Keratinocyte (primary cell): Measurements from ENCODE around the gene ATIC. TPM values are rescaled to one million over a fixed set of nuclear protein-coding genes. Genes with fewer than 3 reads are reported as not detected.

Experiments
- DNase-seq: peaks from one replicate; pipeline ENCODE4 v3.0.0-alpha.2; 2011; ENCODE audit warnings: low read depth, missing footprints, low spot score
- FAIRE-seq: peaks from 2 replicates; lab custom pipeline; 2011; peaks lifted over from hg19 to GRCh38; lab: Jason Lieb, UNC
- H2AFZ ChIP-seq: 2 replicates; pipeline ENCODE4 v1.6.0; 2012; ENCODE audit warnings: low read length, control low read depth, inconsistent platforms; ENCODE audit not compliant: control insufficient read depth
- H3K27ac ChIP-seq: 2 replicates; pipeline ENCODE4 v1.5.1; 2011; ENCODE audit warnings: low read length; ENCODE audit not compliant: control insufficient read depth, insufficient read depth
- H3K27me3 ChIP-seq: 3 replicates; pipeline ENCODE4 v1.6.0; 2011; ENCODE audit warnings: low read length; ENCODE audit not compliant: control insufficient read depth, insufficient read depth; ENCODE audit errors: extremely low read depth
- H3K36me3 ChIP-seq, 2 experiments: 2 replicates in 1 of 2; 3 replicates in 1 of 2; pipeline ENCODE4 v1.5.1; 2011; ENCODE audit warnings: low read length in 2 of 2, mild to moderate bottlenecking in 1 of 2; ENCODE audit not compliant: control insufficient read depth in 2 of 2, insufficient read depth in 2 of 2; ENCODE audit errors: extremely low read depth in 1 of 2
- H3K4me1 ChIP-seq: 3 replicates; pipeline ENCODE4 v1.5.1; 2011; ENCODE audit warnings: low read length; ENCODE audit not compliant: control insufficient read depth, insufficient read depth; ENCODE audit errors: extremely low read depth
- H3K4me2 ChIP-seq: 3 replicates; pipeline ENCODE4 v1.6.0; 2011; ENCODE audit warnings: low read depth, low read length; ENCODE audit not compliant: control insufficient read depth, insufficient read depth; ENCODE audit errors: extremely low read depth
- H3K4me3 ChIP-seq, 3 experiments: fragments of 200-600 bp in 1 of 3; sonication (generic) in 1 of 3; 2 replicates in 2 of 3; 3 replicates in 1 of 3; pipeline ENCODE4 v1.5.1; 2011 to 2016; ENCODE audit warnings: low read length in 3 of 3, mild to moderate bottlenecking in 3 of 3, control low read depth in 2 of 3, inconsistent platforms in 1 of 3, low read depth in 1 of 3, mixed read lengths in 1 of 3, mixed run types in 1 of 3, moderate library complexity in 1 of 3; ENCODE audit not compliant: control insufficient read depth in 2 of 3, insufficient read depth in 2 of 3; ENCODE audit errors: extremely low read depth in 1 of 3
- H3K79me2 ChIP-seq: 2 replicates; pipeline ENCODE4 v1.6.0; 2012; ENCODE audit warnings: low read length; ENCODE audit not compliant: control insufficient read depth, insufficient read depth
- H3K9ac ChIP-seq: 3 replicates; pipeline ENCODE4 v1.6.0; 2011; ENCODE audit warnings: low read length; ENCODE audit not compliant: control insufficient read depth, insufficient read depth; ENCODE audit errors: extremely low read depth
- H3K9me1 ChIP-seq: 3 replicates; pipeline ENCODE4 v1.6.0; 2011; ENCODE audit warnings: low read length; ENCODE audit not compliant: control insufficient read depth, insufficient read depth; ENCODE audit errors: extremely low read depth
- H3K9me3 ChIP-seq: 2 replicates; pipeline ENCODE4 v1.5.1; 2012; ENCODE audit warnings: low read depth, low read length; ENCODE audit not compliant: control insufficient read depth
- H4K20me1 ChIP-seq: 3 replicates; pipeline ENCODE4 v1.6.0; 2011; ENCODE audit warnings: low read length; ENCODE audit not compliant: control insufficient read depth, insufficient read depth; ENCODE audit errors: extremely low read depth
- CTCF ChIP-seq, 3 experiments: IDR thresholded peaks in 1 of 3; conservative IDR thresholded peaks in 1 of 3; optimal IDR thresholded peaks in 1 of 3; 2 replicates in 2 of 3; 3 replicates in 1 of 3; pipeline versions ENCODE3 to v1.5.1; 2011; ENCODE audit warnings: low read length in 3 of 3, mild to moderate bottlenecking in 3 of 3, moderate library complexity in 2 of 3, control low read depth in 1 of 3, inconsistent platforms in 1 of 3; ENCODE audit not compliant: insufficient read depth in 2 of 3; ENCODE audit errors: extremely low read depth in 1 of 3
- EZH2 ChIP-seq: IDR thresholded peaks from one replicate; pipeline ENCODE4 v1.6.1; 2012; ENCODE audit warnings: inconsistent platforms, mild to moderate bottlenecking, low read length, moderate library complexity
- dilution Hi-C: fragments of 300-500 bp; cut with MboI; formaldehyde crosslinking; loops from one replicate; pipeline ENCODE4 v1.7.0; 2020; ENCODE audit warnings: low sequenced_read_pairs; ENCODE audit not compliant: extremely low pct_ligation_motif_present
- polyA plus RNA-seq, 5 experiments: library from polyadenylated mRNA; depleted of rRNA in 3 of 5; stranded (reverse) in 3 of 5; stranded (forward) in 1 of 5; unstranded in 1 of 5; fragments of >200 nt; gene quantifications; 1 replicate in 1 of 5; 2 replicates in 3 of 5; 3 replicates in 1 of 5; pipeline versions ENCODE4 v1.2.1 to v1.2.3, GENCODE V29; 2011 to 2012; ENCODE audit warnings: missing spikeins in 2 of 5, low read depth in 1 of 5, low replicate concordance in 1 of 5

Gene ATIC
- polyA plus RNA-seq, 1 donor (not counting 4 experiments of a cell fraction or from before 2014, with no cell fraction given) = 110 TPM

- no peak for TF ChIP-seq CTCF (optimal IDR thresholded peaks at IDR 0.05 in 1 of 3, IDR thresholded peaks at IDR 0.05 in 1 of 3, conservative IDR thresholded peaks at IDR 0.05 in 1 of 3; ENCODE audit: extremely low read depth in 1 of 3, insufficient read depth in 2 of 3, low read length in 3 of 3)
- TF ChIP-seq EZH2 = no peak
- H3K4me1 ChIP-seq = no peaks in the 10 kb centered on the region
- no peaks in the 10 kb centered on the region for H3K9me3 ChIP-seq
- H3K4me2 ChIP-seq = no peak overlapping the region
- H3K4me3 ChIP-seq = no peak overlapping the region
- no peak overlapping the region for H2AFZ ChIP-seq
- DNase-seq (no peak), FAIRE-seq (no peak)
- H3K9ac ChIP-seq = no peak overlapping the region
- H3K27me3 ChIP-seq = no peaks in the 10 kb centered on the region
- no peak overlapping the region for H3K27ac ChIP-seq
- no peaks in the 10 kb centered on the region for H4K20me1 ChIP-seq
- no peaks in the 10 kb centered on the region for H3K9me1 ChIP-seq
- no peaks in the 10 kb centered on the region for H3K79me2 ChIP-seq
- peaks cover 0 to 33% of the 10 kb centered on the region in 2 experiments for H3K36me3 ChIP-seq
- dilution Hi-C loops = no loop called here
These were observed 80.3 kb downstream of the ATIC start for GRCh38 chr2:215392164-215392563.

- peaks cover 0 to 34% of the 10 kb centered on the region in 2 experiments for H3K36me3 ChIP-seq
- H2AFZ ChIP-seq = no peak overlapping the region
- H3K9me3 ChIP-seq = no peaks in the 10 kb centered on the region
- no peak overlapping the region for H3K9ac ChIP-seq
- H3K27me3 ChIP-seq = no peaks in the 10 kb centered on the region
- no peak overlapping the region for H3K27ac ChIP-seq
- H3K9me1 ChIP-seq = no peaks in the 10 kb centered on the region
- H3K4me1 ChIP-seq = no peaks in the 10 kb centered on the region
- DNase-seq (no peak), FAIRE-seq (no peak)
- no peak overlapping the region for H3K4me3 ChIP-seq
- TF ChIP-seq EZH2 (no peak), CTCF (optimal IDR thresholded peaks at IDR 0.05 in 1 of 3, IDR thresholded peaks at IDR 0.05 in 1 of 3, conservative IDR thresholded peaks at IDR 0.05 in 1 of 3; ENCODE audit: extremely low read depth in 1 of 3, insufficient read depth in 2 of 3, low read length in 3 of 3) (no peak)
- no peak overlapping the region for H3K4me2 ChIP-seq
- dilution Hi-C loops = no loop called here
- H3K79me2 ChIP-seq = no peaks in the 10 kb centered on the region
- H4K20me1 ChIP-seq = no peaks in the 10 kb centered on the region
These were observed 80.9 kb downstream of the ATIC start for GRCh38 chr2:215392687-215393270.
